Activated CD8-positive, alpha-beta T cell treated with anti-CD3 and anti-CD28 coated beads for 36 hours (primary cell): ENCODE results near the gene MIGA1. TPM values are rescaled to one million over a fixed set of nuclear protein-coding genes. Genes with fewer than 3 reads are reported as not detected.

ENCODE experiments used
- ATAC-seq: fragments of 200-7000 bp; cut with Tn5 transposase; one replicate; pipeline ENCODE4 v1.10.0; 2021; ENCODE audit warnings: mild to moderate bottlenecking, moderate library complexity
- CTCF ChIA-PET: fragments of 350-600 bp; sonication (Branson Sonifier 250); formaldehyde crosslinking; loops from one replicate; lab custom pipeline; 2021; ENCODE audit warnings: antibody characterized with exemption; lab: Charles Lee
- POLR2A ChIA-PET: fragments of 350-600 bp; sonication (Branson Sonifier 250); formaldehyde crosslinking; loops from one replicate; lab custom pipeline; 2021; ENCODE audit warnings: antibody characterized with exemption; lab: Charles Lee
- DNase-seq: peaks from one replicate; pipeline ENCODE4 v3.0.0-alpha.2; 2020
- H3K27ac Mint-ChIP-seq: one replicate; pipeline ENCODE4 v1.8.0; 2021; ENCODE audit warnings: mild to moderate bottlenecking, mixed read lengths
- H3K27me3 Mint-ChIP-seq: one replicate; pipeline ENCODE4 v1.8.0; 2021; ENCODE audit warnings: mixed read lengths
- H3K36me3 Mint-ChIP-seq: one replicate; pipeline ENCODE4 v1.8.0; 2021; ENCODE audit warnings: low read depth, mixed read lengths
- H3K4me1 Mint-ChIP-seq: one replicate; pipeline ENCODE4 v1.8.0; 2021; ENCODE audit warnings: low read depth, mixed read lengths
- H3K4me3 Mint-ChIP-seq: one replicate; pipeline ENCODE4 v1.8.0; 2021; ENCODE audit warnings: mild to moderate bottlenecking, moderate library complexity, mixed read lengths
- H3K9me3 Mint-ChIP-seq: one replicate; pipeline ENCODE4 v1.8.0; 2021; ENCODE audit warnings: mixed read lengths
- intact Hi-C: fragments of 100-400 bp; cut with micrococcal nuclease; formaldehyde crosslinking; loops from one replicate; pipeline ENCODE4 v1.10.0; 2022
- total RNA-seq, 2 experiments: library from RNA; stranded (reverse); gene quantifications; one replicate each; pipeline ENCODE4 v1.2.3, GENCODE V29; 2021
- TF ChIP-seq, protein P1 (sequence below): fragments of 200-600 bp; IDR thresholded peaks from one replicate; pipeline ENCODE4 v1.8.0; 2022; ENCODE audit warnings: antibody characterized with exemption, mild to moderate bottlenecking

The MIGA1 gene
- total RNA-seq, 2 experiments from 2014 or later: 8.5 to 9.7 TPM

DNA sequence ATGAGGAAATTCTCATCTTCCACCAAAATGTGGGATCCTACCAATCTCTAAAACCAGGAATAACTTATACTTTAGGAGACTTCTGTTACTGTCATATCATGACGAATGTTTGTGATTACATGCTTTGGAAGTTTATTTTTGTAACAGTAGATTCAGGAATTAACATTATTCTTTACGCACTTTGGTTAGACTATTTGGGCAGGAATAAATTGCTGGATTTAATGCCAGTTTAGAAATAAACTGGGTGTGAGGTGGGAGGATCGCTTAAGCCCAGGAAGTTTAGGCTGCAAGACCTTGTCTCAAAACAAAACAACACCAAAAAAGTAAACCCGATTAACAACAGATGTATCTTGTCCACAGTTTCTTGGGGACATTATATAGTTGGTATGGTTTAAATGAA, 52.1 kb downstream of the MIGA1 start:
- TF ChIP-seq, protein P1, sequence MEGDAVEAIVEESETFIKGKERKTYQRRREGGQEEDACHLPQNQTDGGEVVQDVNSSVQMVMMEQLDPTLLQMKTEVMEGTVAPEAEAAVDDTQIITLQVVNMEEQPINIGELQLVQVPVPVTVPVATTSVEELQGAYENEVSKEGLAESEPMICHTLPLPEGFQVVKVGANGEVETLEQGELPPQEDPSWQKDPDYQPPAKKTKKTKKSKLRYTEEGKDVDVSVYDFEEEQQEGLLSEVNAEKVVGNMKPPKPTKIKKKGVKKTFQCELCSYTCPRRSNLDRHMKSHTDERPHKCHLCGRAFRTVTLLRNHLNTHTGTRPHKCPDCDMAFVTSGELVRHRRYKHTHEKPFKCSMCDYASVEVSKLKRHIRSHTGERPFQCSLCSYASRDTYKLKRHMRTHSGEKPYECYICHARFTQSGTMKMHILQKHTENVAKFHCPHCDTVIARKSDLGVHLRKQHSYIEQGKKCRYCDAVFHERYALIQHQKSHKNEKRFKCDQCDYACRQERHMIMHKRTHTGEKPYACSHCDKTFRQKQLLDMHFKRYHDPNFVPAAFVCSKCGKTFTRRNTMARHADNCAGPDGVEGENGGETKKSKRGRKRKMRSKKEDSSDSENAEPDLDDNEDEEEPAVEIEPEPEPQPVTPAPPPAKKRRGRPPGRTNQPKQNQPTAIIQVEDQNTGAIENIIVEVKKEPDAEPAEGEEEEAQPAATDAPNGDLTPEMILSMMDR: no peak
- H3K27ac Mint-ChIP-seq: no peak overlapping the region

DNA sequence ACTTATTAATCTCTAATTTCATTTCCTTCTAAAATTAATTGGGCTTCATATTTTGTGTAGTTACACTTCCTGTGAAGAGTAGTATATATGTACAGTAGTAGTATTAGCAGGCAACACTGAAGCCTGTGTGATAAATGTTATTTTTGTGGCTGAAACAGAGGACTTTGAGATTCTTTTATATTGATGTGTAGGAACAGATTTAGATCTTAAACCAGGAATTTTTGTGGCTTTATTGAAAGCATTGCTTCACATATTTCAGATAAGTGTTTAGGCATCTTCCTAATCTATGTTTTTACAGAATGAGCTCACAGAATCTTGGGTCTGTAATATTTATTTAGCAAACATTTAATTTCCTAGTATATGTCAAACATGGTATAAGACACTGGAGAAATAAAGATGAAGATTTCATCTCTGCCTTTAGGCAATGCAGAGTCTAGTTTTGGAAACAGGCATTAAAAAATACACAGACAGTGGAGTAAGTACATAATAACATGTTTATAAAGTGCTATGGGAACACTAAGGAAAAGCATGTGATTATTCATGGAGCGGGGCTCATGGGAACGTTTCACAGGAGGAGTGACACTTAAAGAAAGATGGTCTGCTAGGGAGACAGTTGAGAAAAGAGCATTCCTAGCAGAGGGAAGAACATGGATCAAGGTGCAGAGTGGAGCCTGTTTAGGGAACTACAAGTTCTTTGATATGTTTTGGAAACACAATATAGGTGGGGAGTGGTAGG, 52.7 kb downstream of the MIGA1 start:
- H3K9me3 Mint-ChIP-seq: no peaks in the 10 kb centered on the region
- CTCF ChIA-PET: interaction anchor here (1.1 to 1.3 kb wide), 3 partner anchors 8 to 13 kb away, joined by 3 to 4 read pairs (median 4); no protein-coding TSS in a partner anchor
- no peaks in the 10 kb centered on the region for H3K27me3 Mint-ChIP-seq
- ATAC-seq (no peak), DNase-seq (no peak)
- H3K4me1 Mint-ChIP-seq: peaks cover 4% of the 10 kb centered on the region
- no peak overlapping the region for H3K27ac Mint-ChIP-seq
- POLR2A ChIA-PET: interaction anchor here (1.1 kb wide), 1 partner anchor 15 kb away, joined by 3 read pairs; no protein-coding TSS in a partner anchor
- TF ChIP-seq, protein P1: no peak
- intact Hi-C loops: no loop called here
- H3K36me3 Mint-ChIP-seq: no peaks in the 10 kb centered on the region
- no peak overlapping the region for H3K4me3 Mint-ChIP-seq

More for the DNA sequence above, 52.1 kb downstream of the MIGA1 start:
- H3K27me3 Mint-ChIP-seq: no peaks in the 10 kb centered on the region
- ChIA-PET POLR2A (no interaction called here), CTCF (interaction anchor here (1.1 kb wide), 1 partner anchor 13 kb away, joined by 4 read pairs; no protein-coding TSS in a partner anchor)
- intact Hi-C loops: no loop called here
- H3K4me3 Mint-ChIP-seq: no peak overlapping the region
- H3K9me3 Mint-ChIP-seq: no peaks in the 10 kb centered on the region
- H3K36me3 Mint-ChIP-seq: peaks cover 2% of the 10 kb centered on the region
- no peak for ATAC-seq
- no peak for DNase-seq
- H3K4me1 Mint-ChIP-seq: peaks cover 4% of the 10 kb centered on the region

- Mint-ChIP-seq H3K4me1 (peaks cover 4% of the 10 kb centered on the region), H3K36me3 (no peaks in the 10 kb centered on the region), H3K9me3 (no peaks in the 10 kb centered on the region), H3K27me3 (no peaks in the 10 kb centered on the region), H3K27ac (no peak overlapping the region), H3K4me3 (no peak overlapping the region)
- no peak for ATAC-seq
- no peak for DNase-seq
- TF ChIP-seq, protein P1: no peak
- CTCF ChIA-PET: interaction anchor here (1.2 to 1.3 kb wide), 2 partner anchors 9 to 14 kb away, joined by 3 to 4 read pairs; no protein-coding TSS in a partner anchor
- intact Hi-C loops: no loop called here
- POLR2A ChIA-PET: interaction anchor here (1.1 kb wide), 1 partner anchor 16 kb away, joined by 3 read pairs; no protein-coding TSS in a partner anchor
Measured at GRCh38 chr1:77832901-77833300, 53.5 kb downstream of the MIGA1 start.

DNA sequence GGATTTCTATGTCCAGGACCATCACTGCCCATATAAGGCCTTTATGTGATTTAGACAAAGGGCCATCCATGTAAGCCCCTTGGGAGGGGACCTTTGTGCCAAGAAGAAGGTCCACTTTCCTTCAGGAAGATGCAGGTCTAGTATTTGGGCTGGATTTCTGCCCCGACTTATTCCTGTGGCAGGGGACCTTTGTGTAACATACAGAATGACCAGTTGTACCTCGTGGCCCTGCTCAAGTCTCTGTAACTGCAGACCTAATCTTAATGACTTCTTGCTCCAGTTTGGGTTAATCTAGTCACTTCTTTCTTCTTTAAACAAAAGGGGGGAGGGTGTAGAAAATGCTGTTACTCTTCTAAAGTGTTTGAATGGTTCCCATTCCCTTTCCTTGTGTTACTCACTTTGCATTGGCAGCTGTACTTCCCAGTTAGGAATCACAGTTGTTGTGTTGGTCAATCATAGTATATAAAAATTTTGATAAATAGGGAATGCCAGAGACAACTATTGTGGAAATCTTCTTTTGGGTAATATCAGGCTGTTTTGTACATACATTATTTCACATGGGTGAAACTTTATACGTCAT, 54.2 kb downstream of the MIGA1 start:
- TF ChIP-seq, protein P1: no peak
- POLR2A ChIA-PET: interaction anchor here (1.1 kb wide), 1 partner anchor 16 kb away, joined by 3 read pairs; no protein-coding TSS in a partner anchor
- CTCF ChIA-PET: interaction anchor here (0.7 to 1.3 kb wide), 3 partner anchors 10 to 33 kb away, joined by 3 to 4 read pairs (median 3); no protein-coding TSS in a partner anchor
- Mint-ChIP-seq H3K27me3 (no peaks in the 10 kb centered on the region), H3K4me1 (peaks cover 1% of the 10 kb centered on the region), H3K4me3 (no peak overlapping the region), H3K27ac (no peak overlapping the region), H3K36me3 (no peaks in the 10 kb centered on the region), H3K9me3 (no peaks in the 10 kb centered on the region)
- no peak for ATAC-seq
- intact Hi-C loops: no loop called here
- no peak for DNase-seq
